Fibroblast of skin of left biceps (primary cell): ENCODE measurements around the gene NKX2-1.

Source experiments
- DNase-seq, 2 experiments: peaks; one replicate each; pipeline ENCODE4 v3.0.0-alpha.2; 2013; ENCODE audit warnings: low read depth in 2 of 2

The NKX2-1 gene

GRCh38 chr14:36518031-36518585 is 1.9 kb downstream of the NKX2-1 start:
- DNase-seq = no peak

- DNase-seq = no peak
Measured at GRCh38 chr14:36517242-36518030, 2.6 kb downstream of the NKX2-1 start.

- DNase-seq = no peak
Measured at GRCh38 chr14:36516719-36517241, 3.3 kb downstream of the NKX2-1 start.

- no peak for DNase-seq
Measured at GRCh38 chr14:36515896-36516718, 3.9 kb downstream of the NKX2-1 start.

GRCh38 chr14:36515105-36515593 is 4.9 kb downstream of the NKX2-1 start:
- DNase-seq = no peak

GRCh38 chr14:36514278-36515104 is 5.5 kb downstream of the NKX2-1 start:
- no peak for DNase-seq

- DNase-seq = no peak
Measured at GRCh38 chr14:36513451-36514277, 6.4 kb downstream of the NKX2-1 start.

GRCh38 chr14:36513012-36513420 is 7.0 kb downstream of the NKX2-1 start:
- no peak for DNase-seq

GRCh38 chr14:36512585-36513003 is 7.4 kb downstream of the NKX2-1 start:
- no peak for DNase-seq

- no peak for DNase-seq
Measured at GRCh38 chr14:36511981-36512584, 7.9 kb downstream of the NKX2-1 start.

GRCh38 chr14:36510874-36511273 is 9.2 kb downstream of the NKX2-1 start:
- no peak for DNase-seq

- DNase-seq = no peak
Measured at GRCh38 chr14:36510078-36510799, 9.8 kb downstream of the NKX2-1 start.

- DNase-seq = no peak
Measured at GRCh38 chr14:36509069-36509917, 10.7 kb downstream of the NKX2-1 start.

GRCh38 chr14:36508418-36509068 is 11.5 kb downstream of the NKX2-1 start:
- no peak for DNase-seq

GRCh38 chr14:36507847-36508417 is 12.1 kb downstream of the NKX2-1 start:
- DNase-seq = no peak

GRCh38 chr14:36506732-36507614 is 13.1 kb downstream of the NKX2-1 start:
- DNase-seq = no peak
